HepG2 (cell line): ENCODE measurements around the gene RMRP. TPM values are rescaled to one million over a fixed set of nuclear protein-coding genes. Genes with fewer than 3 reads are reported as not detected.

Experiments used
- HDAC1 ChIP-seq: sonication (generic); formaldehyde crosslinking; IDR thresholded peaks from 2 replicates; pipeline ENCODE4 v1.5.1; 2020; ENCODE audit warnings: mild to moderate bottlenecking, missing genetic modification reagents
- IRF2 ChIP-seq: IDR thresholded peaks from 2 replicates; pipeline ENCODE4 v1.6.1; 2018; ENCODE audit warnings: missing genetic modification reagents, missing compliant biosample characterization
- MAZ ChIP-seq, 2 experiments: sonication (generic) in 1 of 2; formaldehyde crosslinking in 1 of 2; IDR thresholded peaks; 2 replicates each; pipeline versions ENCODE4 v1.5.0 to v1.6.1; 2012 to 2020; ENCODE audit warnings: low read depth in 2 of 2, mild to moderate bottlenecking in 2 of 2, borderline replicate concordance in 1 of 2, improper control_type of control experiment in 1 of 2, low read length in 1 of 2, missing genetic modification reagents in 1 of 2, moderate library complexity in 1 of 2
- REXO4 ChIP-seq: sonication (generic); formaldehyde crosslinking; IDR thresholded peaks from 2 replicates; pipeline ENCODE4 v1.8.0; 2022; ENCODE audit warnings: missing genetic modification reagents, mild to moderate bottlenecking, borderline replicate concordance
- TCF7 ChIP-seq: sonication (generic); IDR thresholded peaks from 2 replicates; pipeline ENCODE4 v1.6.1; 2016; ENCODE audit warnings: antibody characterized with exemption, low read depth
- TRIM24 ChIP-seq: sonication (generic); formaldehyde crosslinking; IDR thresholded peaks from 2 replicates; pipeline ENCODE4 v1.8.0; 2022; ENCODE audit warnings: mild to moderate bottlenecking, missing genetic modification reagents
- ZBTB4 ChIP-seq: sonication (generic); formaldehyde crosslinking; IDR thresholded peaks from 2 replicates; pipeline ENCODE4 v1.4.0; 2020; ENCODE audit warnings: missing genetic modification reagents, mild to moderate bottlenecking, borderline replicate concordance
- ZNF317 ChIP-seq: sonication (generic); formaldehyde crosslinking; IDR thresholded peaks from 2 replicates; pipeline ENCODE4 v1.5.0; 2020; ENCODE audit warnings: mild to moderate bottlenecking, missing genetic modification reagents
- ZNF33A ChIP-seq: sonication (generic); formaldehyde crosslinking; IDR thresholded peaks from 2 replicates; pipeline ENCODE4 v1.5.1; 2020; ENCODE audit warnings: missing genetic modification reagents, mild to moderate bottlenecking, moderate library complexity, borderline replicate concordance
- ZNF597 ChIP-seq: sonication (generic); formaldehyde crosslinking; IDR thresholded peaks from 2 replicates; pipeline ENCODE4 v1.5.0; 2020; ENCODE audit warnings: missing genetic modification reagents
- ZNF646 ChIP-seq: sonication (generic); formaldehyde crosslinking; IDR thresholded peaks from 2 replicates; pipeline ENCODE4 v1.9.0; 2021; ENCODE audit warnings: mild to moderate bottlenecking, missing genetic modification reagents
- polyA plus RNA-seq, 8 experiments: library from polyadenylated mRNA; depleted of rRNA in 3 of 8; stranded (reverse) in 7 of 8; unstranded in 1 of 8; fragments of >200 nt; fragmentation: Illumina TruSeq in 4 of 8; extraction: Trizol in 4 of 8; gene quantifications; 2 replicates each; pipeline versions ENCODE4 v1.2.1 to v1.2.3, GENCODE V29; 2011 to 2016; ENCODE audit warnings: low read depth in 4 of 8, missing spikeins in 1 of 8, mixed read lengths in 1 of 8; ENCODE audit not compliant: insufficient read depth in 1 of 8
- total RNA-seq, 5 experiments: library from RNA; depleted of rRNA; stranded (reverse); fragments of >200 nt; fragmentation: Illumina TruSeq; extraction: Trizol; gene quantifications; 2 replicates each; pipeline ENCODE4 v1.2.3, GENCODE V29; 2016; ENCODE audit warnings: low read depth in 1 of 5
- TF ChIP-seq, protein P1 (sequence below): sonication (generic); formaldehyde crosslinking; IDR thresholded peaks from 2 replicates; pipeline ENCODE4 v1.8.0; 2022; ENCODE audit warnings: missing genetic modification reagents, mild to moderate bottlenecking, moderate library complexity, borderline replicate concordance

The RMRP gene
- total and polyA plus RNA-seq, 2 of the 13 experiments (the other 11 are each of a cell fraction or from before 2014, with no cell fraction given): 51.4 to 4,025 TPM

DNA sequence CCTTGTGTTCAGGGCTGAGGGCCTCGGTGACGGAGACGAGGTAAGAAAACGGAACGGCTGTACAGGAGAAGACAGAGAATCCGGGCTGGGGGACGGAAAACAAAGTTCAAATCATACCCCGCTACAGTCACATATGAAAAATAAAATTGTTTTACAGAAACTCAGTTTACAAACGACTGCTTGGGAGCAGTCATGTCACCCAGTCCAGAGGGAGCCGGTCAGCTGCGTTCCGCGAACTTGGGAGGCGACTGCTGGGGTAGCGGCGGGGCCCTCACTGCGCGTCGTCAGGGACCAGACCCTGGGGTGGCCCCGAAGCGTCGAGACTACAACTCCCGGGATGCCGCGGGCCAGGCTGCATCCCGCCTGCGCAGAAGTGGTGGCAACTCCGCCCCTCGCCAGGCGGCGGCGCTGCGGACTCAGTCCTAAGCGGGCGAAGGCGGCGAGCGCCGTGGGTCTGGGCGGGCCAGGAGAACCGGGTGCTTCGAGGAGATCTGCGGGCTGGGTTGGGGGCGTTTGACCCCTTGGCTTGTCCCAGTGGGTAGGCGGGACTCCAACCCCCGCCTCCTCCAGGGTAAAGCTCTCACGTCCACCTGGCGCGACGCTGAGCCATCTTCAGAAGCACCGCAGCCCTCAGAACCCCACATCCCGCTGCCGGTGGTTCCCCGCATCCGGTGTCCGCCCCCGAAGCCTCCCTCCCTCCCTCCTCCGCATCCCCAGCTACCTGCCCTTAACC lies 11.1 kb downstream of the RMRP start (continued):
- TF ChIP-seq ZNF597 (0 out of 2 replicates have a peak, but pooled peaks have one; percentile 40), ZNF33A (peak; percentile 22; the same call in 1 of the 2 replicates), ZNF317 (CRISPR knock-in tag) (no peak), REXO4 (CRISPR knock-in tag) (no peak), HDAC1 (CRISPR knock-in tag) (peak; percentile 66), MAZ (IDR thresholded peaks at IDR 0.05; ENCODE audit: borderline replicate concordance, low read depth, low read length) (0 out of 2 replicates have a peak, but pooled peaks have one; percentile 25), MAZ (CRISPR knock-in tag; IDR thresholded peaks at IDR 0.05; ENCODE audit: low read depth) (peak; percentile 60; the same call in 1 of the 2 replicates), ZNF646 (CRISPR knock-in tag) (no peak), ZBTB4 (CRISPR knock-in tag) (no peak), TRIM24 (CRISPR knock-in tag) (no peak), IRF2 (CRISPR knock-in tag) (peak; percentile 91), TCF7 (no peak)
- TF ChIP-seq, protein P1, sequence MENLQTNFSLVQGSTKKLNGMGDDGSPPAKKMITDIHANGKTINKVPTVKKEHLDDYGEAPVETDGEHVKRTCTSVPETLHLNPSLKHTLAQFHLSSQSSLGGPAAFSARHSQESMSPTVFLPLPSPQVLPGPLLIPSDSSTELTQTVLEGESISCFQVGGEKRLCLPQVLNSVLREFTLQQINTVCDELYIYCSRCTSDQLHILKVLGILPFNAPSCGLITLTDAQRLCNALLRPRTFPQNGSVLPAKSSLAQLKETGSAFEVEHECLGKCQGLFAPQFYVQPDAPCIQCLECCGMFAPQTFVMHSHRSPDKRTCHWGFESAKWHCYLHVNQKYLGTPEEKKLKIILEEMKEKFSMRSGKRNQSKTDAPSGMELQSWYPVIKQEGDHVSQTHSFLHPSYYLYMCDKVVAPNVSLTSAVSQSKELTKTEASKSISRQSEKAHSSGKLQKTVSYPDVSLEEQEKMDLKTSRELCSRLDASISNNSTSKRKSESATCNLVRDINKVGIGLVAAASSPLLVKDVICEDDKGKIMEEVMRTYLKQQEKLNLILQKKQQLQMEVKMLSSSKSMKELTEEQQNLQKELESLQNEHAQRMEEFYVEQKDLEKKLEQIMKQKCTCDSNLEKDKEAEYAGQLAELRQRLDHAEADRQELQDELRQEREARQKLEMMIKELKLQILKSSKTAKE (CRISPR knock-in tag): no peak
